Measurements from ENCODE around the gene MARCO. TPM values are rescaled to one million over a fixed set of nuclear protein-coding genes. Genes with fewer than 3 reads are reported as not detected.
"Not testable (repeated sequence)": the region's sequence is repeated elsewhere in the genome, so short reads cannot be mapped to it uniquely, and the experiment has no call there.

The MARCO gene
- total and polyA plus RNA-seq, 2 experiments from 2014 or later, result not detected

DNA sequence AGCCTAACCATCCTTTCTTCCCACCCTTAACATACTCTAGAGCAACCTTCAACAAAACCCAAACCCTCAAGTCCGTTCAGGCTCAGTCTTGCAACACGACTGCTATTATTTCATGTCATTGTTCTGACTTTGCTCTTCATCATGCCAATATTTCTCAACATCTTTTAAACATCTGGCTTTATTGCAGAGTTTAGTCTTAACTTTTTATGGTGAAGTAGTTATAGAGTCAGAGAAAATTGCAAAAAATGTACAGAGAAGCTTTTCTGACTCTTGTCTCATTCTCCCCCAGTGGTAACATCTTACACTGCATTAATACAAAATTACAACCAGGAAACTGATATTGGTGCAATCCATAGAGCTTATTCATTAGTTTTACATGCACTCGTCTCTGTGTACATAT is 3.9 kb downstream of the MARCO start (continued):
- TF ChIP-seq EZH2 (IDR thresholded peaks at IDR 0.05; ENCODE audit: low read depth, unreplicated experiment) (no peak), CREB1 (CRISPR knock-in tag; IDR thresholded peaks at IDR 0.05; ENCODE audit: low read depth) (no peak)

DNA sequence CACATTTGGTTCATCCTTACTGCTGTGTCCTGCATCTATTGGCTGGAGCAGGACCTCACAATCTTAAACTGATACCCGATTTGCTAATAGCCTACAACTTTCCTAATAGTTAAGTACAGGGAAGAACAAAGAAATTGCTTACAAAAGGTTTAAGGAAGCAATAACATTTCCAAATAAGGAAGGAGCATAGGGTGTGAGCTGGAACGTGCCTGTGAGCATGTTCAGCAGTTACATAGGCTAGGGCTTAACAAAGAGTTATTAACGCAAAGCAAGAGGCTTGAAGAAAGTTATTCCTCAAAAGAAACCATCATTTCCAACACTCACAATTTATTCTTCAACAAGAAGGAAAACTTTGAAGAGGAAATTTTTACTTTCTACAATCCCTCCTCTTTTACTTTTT is 6.3 kb downstream of the MARCO start:
- H3K27ac Mint-ChIP-seq; H3K4me3 Mint-ChIP-seq; H2AFZ ChIP-seq; H3K27me3 Mint-ChIP-seq (ENCODE audit: insufficient read depth, low read depth, poor library complexity); H3K36me3 Mint-ChIP-seq (ENCODE audit: low read depth); H3K27me3 ChIP-seq (ENCODE audit: insufficient read depth); H3F3A ChIP-seq (replicated peaks; ENCODE audit: low read depth); H3K4me1 Mint-ChIP-seq; H3K79me2 ChIP-seq (replicated peaks; ENCODE audit: insufficient read depth); H3K9me2 ChIP-seq (ENCODE audit: insufficient read depth); H3K27ac ChIP-seq (ENCODE audit: low read depth); H3K9me3 Mint-ChIP-seq; H3K36me3 ChIP-seq (ENCODE audit: insufficient read depth); ATAC-seq; H3K4me2 ChIP-seq; H3K4me3 ChIP-seq; DNase-seq (ENCODE audit: low spot score); H3K4me1 ChIP-seq (ENCODE audit: insufficient read depth); H4K20me1 ChIP-seq (replicated peaks; ENCODE audit: insufficient read depth): not testable (repeated sequence)

DNA sequence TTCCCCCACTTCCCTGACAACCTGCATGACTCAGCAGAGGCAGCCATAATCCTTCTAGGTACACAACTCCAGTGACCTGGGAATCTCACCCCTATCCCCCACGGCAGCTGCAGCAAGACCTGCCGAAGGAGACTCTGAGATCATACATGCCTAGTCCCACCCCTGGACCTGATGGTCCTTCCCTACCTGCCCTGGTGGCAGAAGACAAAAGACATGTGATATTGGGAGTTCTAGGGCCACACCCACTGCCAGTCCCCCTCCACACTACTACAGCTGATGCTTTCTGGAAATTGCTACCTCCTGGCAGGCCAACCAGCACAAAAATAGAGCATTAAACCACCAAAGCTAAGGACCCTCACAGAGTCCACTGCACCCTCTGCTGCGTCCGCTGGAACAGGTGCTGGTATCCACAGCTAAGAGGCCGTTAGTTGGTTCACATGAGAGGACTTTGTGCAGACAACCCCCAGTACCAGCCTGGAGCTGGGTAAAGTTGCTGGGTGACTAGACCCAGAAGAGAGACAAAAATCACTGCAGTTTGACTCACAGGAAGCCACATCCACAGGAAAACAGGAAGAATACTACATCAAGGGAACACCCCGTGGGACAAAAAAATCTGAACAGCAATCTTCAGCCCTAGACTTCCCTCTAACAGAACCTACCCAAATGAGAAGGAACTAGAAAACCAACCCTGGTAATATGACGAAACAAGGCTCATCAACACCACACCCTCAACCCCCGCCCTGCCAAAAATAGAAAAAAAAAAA is 12.5 kb downstream of the MARCO start:
- Mint-ChIP-seq H3K4me1 (no peaks in the 10 kb centered on the region), H3K27ac (no peak overlapping the region), H3K36me3 (ENCODE audit: low read depth) (peaks cover 3% of the 10 kb centered on the region; the same call in 1 of the 3 replicates), H3K9me3 (peaks cover 26% of the 10 kb centered on the region), H3K27me3 (ENCODE audit: insufficient read depth, low read depth, poor library complexity) (peaks cover 14% of the 10 kb centered on the region), H3K4me3 (no peak overlapping the region)
- Histone ChIP-seq H3K4me2 (no peak overlapping the region), H3F3A (replicated peaks; ENCODE audit: low read depth) (no peaks in the 10 kb centered on the region), H4K20me1 (replicated peaks; ENCODE audit: insufficient read depth) (no peaks in the 10 kb centered on the region), H3K36me3 (ENCODE audit: insufficient read depth) (no peaks in the 10 kb centered on the region), H3K4me1 (ENCODE audit: insufficient read depth) (no peaks in the 10 kb centered on the region), H2AFZ (no peak overlapping the region), H3K27me3 (ENCODE audit: insufficient read depth) (no peaks in the 10 kb centered on the region), H3K9me2 (ENCODE audit: insufficient read depth) (peaks cover 3% of the 10 kb centered on the region; the same call in 1 of the 2 replicates), H3K4me3 (no peak overlapping the region), H3K27ac (ENCODE audit: low read depth) (no peak overlapping the region), H3K79me2 (replicated peaks; ENCODE audit: insufficient read depth) (no peaks in the 10 kb centered on the region)
- TF ChIP-seq, protein P1, sequence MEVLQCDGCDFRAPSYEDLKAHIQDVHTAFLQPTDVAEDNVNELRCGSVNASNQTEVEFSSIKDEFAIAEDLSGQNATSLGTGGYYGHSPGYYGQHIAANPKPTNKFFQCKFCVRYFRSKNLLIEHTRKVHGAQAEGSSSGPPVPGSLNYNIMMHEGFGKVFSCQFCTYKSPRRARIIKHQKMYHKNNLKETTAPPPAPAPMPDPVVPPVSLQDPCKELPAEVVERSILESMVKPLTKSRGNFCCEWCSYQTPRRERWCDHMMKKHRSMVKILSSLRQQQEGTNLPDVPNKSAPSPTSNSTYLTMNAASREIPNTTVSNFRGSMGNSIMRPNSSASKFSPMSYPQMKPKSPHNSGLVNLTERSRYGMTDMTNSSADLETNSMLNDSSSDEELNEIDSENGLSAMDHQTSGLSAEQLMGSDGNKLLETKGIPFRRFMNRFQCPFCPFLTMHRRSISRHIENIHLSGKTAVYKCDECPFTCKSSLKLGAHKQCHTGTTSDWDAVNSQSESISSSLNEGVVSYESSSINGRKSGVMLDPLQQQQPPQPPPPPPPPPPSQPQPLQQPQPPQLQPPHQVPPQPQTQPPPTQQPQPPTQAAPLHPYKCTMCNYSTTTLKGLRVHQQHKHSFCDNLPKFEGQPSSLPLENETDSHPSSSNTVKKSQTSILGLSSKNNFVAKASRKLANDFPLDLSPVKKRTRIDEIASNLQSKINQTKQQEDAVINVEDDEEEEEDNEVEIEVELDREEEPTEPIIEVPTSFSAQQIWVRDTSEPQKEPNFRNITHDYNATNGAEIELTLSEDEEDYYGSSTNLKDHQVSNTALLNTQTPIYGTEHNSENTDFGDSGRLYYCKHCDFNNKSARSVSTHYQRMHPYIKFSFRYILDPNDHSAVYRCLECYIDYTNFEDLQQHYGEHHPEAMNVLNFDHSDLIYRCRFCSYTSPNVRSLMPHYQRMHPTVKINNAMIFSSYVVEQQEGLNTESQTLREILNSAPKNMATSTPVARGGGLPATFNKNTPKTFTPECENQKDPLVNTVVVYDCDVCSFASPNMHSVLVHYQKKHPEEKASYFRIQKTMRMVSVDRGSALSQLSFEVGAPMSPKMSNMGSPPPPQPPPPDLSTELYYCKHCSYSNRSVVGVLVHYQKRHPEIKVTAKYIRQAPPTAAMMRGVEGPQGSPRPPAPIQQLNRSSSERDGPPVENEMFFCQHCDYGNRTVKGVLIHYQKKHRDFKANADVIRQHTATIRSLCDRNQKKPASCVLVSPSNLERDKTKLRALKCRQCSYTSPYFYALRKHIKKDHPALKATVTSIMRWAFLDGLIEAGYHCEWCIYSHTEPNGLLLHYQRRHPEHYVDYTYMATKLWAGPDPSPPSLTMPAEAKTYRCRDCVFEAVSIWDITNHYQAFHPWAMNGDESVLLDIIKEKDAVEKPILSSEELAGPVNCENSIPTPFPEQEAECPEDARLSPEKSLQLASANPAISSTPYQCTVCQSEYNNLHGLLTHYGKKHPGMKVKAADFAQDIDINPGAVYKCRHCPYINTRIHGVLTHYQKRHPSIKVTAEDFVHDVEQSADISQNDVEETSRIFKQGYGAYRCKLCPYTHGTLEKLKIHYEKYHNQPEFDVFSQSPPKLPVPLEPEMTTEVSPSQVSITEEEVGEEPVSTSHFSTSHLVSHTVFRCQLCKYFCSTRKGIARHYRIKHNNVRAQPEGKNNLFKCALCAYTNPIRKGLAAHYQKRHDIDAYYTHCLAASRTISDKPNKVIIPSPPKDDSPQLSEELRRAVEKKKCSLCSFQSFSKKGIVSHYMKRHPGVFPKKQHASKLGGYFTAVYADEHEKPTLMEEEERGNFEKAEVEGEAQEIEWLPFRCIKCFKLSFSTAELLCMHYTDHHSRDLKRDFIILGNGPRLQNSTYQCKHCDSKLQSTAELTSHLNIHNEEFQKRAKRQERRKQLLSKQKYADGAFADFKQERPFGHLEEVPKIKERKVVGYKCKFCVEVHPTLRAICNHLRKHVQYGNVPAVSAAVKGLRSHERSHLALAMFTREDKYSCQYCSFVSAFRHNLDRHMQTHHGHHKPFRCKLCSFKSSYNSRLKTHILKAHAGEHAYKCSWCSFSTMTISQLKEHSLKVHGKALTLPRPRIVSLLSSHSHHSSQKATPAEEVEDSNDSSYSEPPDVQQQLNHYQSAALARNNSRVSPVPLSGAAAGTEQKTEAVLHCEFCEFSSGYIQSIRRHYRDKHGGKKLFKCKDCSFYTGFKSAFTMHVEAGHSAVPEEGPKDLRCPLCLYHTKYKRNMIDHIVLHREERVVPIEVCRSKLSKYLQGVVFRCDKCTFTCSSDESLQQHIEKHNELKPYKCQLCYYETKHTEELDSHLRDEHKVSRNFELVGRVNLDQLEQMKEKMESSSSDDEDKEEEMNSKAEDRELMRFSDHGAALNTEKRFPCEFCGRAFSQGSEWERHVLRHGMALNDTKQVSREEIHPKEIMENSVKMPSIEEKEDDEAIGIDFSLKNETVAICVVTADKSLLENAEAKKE (CRISPR knock-in tag; IDR thresholded peaks at IDR 0.05), result no peak
- TF ChIP-seq ETS1 (IDR thresholded peaks at IDR 0.05) (no peak), CREB1 (CRISPR knock-in tag; IDR thresholded peaks at IDR 0.05; ENCODE audit: low read depth) (no peak), ZNF331 (CRISPR knock-in tag; IDR thresholded peaks at IDR 0.05; ENCODE audit: low read depth) (no peak), JUNB (IDR thresholded peaks at IDR 0.05; ENCODE audit: unreplicated experiment) (no peak), POLR2AphosphoS5 (IDR thresholded peaks at IDR 0.05; ENCODE audit: low read depth) (no peak)
- TF ChIP-seq, protein P2, sequence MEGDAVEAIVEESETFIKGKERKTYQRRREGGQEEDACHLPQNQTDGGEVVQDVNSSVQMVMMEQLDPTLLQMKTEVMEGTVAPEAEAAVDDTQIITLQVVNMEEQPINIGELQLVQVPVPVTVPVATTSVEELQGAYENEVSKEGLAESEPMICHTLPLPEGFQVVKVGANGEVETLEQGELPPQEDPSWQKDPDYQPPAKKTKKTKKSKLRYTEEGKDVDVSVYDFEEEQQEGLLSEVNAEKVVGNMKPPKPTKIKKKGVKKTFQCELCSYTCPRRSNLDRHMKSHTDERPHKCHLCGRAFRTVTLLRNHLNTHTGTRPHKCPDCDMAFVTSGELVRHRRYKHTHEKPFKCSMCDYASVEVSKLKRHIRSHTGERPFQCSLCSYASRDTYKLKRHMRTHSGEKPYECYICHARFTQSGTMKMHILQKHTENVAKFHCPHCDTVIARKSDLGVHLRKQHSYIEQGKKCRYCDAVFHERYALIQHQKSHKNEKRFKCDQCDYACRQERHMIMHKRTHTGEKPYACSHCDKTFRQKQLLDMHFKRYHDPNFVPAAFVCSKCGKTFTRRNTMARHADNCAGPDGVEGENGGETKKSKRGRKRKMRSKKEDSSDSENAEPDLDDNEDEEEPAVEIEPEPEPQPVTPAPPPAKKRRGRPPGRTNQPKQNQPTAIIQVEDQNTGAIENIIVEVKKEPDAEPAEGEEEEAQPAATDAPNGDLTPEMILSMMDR (conservative IDR thresholded peaks at IDR 0.05; ENCODE audit: low read depth in 2 of 2), result no peak
- no peak for ATAC-seq
- no peak for DNase-seq (ENCODE audit: low spot score)
